Nucleus accumbens (tissue), 56 donors: ENCODE measurements around the gene TBC1D22A.
A peak's percentile ranks its signal among the peaks of the same experiment; 100 is the strongest.

Experiments used
- DNase-seq, 56 donors: peaks; one replicate each; lab custom pipeline; 2025; lab: John Stamatoyannopoulos, UW

Gene TBC1D22A

DNA sequence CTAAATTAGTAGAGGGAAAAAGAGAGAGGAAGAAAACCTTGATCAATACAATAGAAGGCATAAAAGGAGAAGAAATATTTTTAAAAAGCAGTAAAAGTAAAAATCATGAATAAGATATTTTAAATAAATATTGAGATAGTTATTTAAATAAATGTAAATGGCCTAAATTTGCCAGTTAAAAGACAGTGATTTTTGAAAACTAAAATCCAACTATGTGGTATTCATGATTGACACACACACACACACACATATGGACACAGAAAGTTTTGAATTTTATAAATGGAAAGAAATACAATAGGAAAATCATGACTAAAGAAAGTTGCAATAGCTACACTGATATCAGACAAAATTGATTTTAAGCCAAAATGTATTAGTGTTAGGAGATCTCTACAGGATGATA is 313.1 kb downstream of the TBC1D22A start:
- no peak for DNase-seq

DNA sequence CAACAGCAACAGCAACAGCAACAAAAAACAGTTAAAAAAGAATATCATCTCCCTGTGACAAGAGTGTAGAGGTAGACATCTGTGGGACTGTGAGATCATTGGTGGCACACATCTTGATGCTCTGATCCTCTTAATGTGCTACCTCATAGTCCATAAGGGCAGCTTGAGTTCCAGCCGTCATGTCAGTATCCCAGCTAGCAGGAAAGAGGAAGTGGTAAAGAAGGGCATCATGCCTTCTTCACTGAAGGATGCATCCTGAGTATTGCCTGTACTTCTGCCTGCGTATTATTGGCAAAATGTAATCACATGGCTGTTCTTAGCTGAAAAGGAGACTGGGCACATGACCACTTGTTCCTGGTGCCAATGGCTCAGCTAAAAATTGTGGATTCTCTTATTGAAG is 314.3 kb downstream of the TBC1D22A start:
- DNase-seq: no peak

DNA sequence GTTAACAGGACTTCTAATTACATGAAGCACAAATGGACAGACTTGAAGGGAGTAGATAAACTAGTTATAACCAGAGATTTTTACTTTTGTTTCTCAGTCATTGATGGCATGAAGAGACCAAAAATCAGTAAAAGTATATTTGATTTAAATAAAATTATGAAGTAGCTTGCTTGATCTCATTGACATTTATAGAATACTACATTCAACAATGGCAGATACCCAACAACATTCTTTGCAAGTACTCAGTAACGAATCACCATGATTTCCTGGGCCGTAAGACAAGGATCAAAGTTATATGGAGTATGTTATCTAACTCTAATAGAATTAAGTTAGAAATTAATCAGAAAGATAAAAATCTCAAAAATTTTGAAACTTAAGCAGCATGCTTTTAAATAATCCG is 317.6 kb downstream of the TBC1D22A start:
- DNase-seq: no peak

DNA sequence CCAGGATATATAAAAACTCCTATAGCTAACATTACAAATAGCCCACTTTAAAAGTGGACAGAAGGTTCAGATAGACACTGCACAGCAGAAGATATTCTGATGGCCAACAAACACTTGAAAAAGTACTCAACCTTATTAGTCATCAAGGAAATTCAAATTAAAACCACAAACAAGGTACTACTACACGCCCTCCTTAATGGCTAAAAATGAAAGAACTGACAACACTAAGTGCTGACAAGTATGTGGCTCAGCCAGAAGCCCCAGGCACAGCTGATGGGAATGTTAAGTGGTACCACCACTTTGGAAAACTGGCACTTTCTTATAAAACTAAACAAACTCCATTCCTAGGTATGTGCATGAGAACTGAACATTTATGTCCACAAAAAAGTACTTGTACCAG is 320.1 kb downstream of the TBC1D22A start:
- DNase-seq: no peak

DNA sequence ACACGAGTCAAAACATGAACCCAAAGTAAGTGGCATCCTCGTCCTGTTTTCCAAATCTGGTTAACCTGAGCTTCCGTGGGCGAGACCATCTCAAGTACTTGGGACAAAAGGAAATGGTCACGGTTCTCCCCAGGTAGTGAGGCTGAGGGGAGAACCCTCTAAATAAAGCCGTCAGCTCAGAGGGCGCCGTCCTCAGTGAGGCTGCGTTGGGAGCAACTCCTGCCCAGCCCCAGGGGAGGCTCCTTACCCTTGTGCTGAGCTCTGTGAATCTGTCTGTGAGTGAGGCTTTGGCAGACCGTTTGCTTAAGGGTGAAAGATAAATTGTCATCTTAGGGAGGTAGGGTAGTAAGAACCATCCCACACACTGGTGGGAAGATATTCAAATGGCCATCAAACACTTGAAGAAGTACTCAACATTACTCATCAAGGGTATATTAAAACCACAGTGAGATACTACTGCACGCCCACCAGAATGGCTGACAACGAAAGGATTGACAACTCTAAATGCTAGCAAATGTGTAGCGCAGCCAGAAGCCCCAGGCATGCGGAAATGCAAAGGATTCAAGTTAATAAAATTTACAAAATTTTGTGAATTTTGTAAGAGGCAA is 321.0 kb downstream of the TBC1D22A start:
- no peak for DNase-seq

DNA sequence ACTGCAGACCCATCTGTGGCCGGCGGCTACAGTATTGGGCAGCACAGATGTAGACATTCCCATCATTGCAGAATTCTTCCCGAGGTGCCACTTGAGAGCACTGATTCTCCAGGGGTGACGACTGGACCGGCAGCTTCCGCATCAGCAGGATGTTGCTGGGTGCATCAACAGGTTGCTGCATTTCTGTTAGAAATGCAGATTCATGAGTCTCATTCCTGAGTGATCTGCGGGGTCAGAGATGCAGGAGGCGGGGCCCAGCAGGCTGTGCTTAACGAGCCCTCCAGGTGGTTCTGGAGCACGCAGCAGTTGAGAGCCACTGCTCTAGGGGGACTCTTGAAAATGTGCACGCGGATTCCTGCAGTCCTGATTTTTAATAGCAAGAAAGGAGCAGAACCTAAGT is 321.8 kb downstream of the TBC1D22A start:
- no peak for DNase-seq

DNA sequence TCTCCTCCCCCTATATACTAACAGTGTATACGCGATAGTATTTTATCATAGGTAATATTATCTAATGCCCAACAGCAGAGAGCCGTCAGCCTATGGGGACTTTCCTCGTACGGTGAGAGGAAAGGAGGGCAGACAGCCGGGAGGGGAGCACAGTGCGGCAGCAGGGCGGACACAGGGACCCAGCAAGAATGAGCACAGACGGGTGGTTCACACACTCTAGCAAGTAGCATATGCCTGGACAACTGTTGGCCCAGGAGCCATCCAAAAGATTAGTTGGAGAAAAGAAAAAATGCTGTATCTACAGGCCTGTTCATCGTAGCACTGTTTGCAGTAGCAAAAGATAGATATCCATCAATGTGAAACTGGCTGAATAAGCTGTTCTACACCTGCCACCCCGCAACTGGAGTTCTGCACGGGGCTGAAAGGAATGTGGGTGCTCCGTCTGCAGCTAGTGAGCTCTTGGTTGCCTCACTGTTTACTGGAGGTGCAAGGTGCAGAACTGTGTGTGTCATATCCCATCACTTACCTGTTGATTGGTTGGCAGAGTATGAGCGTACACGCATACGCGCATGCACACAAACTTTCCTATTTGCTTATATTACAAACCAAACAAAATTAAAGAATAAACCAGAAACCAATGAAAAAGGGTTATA is 324.3 kb downstream of the TBC1D22A start:
- DNase-seq: no peak

DNA sequence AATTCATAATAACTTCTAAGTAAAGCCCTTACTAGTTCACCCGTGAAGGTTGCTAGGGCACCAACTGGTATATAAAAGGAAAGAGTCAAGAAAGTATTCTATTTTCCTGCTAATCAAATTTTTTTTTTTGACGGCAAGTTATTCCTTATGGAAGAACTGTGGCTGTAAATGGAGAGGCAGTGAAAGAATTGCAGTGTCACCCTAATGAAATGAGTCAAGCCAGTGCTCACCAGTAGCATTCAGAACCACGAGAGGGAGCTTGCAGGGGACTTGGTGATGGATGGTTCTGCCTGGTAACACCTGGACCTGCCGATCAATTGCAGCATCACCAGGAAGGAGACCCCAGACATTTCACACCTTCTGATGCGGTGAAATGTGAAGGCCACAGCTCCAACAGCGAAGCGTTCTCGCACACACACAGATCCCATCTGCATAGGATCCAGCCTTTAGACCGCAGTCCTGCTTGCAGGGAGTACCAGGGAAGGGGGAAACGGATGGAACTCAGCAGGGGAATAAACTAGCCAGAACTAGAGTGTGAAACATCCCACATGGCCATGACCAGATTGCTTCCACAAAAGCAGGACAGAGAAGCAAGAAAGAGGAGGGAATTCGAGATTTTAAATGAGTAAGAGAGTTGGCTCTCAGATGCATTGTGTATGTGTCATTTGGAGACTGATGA is 326.2 kb downstream of the TBC1D22A start:
- no peak for DNase-seq

DNA sequence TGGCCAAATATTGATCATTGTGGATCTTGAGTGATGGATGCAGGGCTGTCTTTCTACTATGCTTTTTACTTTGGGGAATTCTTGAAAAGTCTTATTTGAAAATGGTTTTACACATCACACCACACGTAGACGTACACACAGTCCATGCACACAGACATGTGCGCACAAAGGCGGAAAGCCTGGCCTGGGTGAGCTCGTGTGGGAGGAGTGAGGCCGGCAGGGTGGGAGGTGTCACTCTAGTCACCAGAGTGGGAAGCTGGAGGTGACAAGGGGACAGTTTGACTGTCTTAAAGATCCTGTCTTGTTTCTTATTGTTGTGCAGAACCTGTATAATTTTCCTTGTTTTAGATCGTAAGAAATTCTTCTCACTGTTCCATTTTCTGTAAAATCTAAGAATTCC is 326.9 kb downstream of the TBC1D22A start:
- DNase-seq: no peak

DNA sequence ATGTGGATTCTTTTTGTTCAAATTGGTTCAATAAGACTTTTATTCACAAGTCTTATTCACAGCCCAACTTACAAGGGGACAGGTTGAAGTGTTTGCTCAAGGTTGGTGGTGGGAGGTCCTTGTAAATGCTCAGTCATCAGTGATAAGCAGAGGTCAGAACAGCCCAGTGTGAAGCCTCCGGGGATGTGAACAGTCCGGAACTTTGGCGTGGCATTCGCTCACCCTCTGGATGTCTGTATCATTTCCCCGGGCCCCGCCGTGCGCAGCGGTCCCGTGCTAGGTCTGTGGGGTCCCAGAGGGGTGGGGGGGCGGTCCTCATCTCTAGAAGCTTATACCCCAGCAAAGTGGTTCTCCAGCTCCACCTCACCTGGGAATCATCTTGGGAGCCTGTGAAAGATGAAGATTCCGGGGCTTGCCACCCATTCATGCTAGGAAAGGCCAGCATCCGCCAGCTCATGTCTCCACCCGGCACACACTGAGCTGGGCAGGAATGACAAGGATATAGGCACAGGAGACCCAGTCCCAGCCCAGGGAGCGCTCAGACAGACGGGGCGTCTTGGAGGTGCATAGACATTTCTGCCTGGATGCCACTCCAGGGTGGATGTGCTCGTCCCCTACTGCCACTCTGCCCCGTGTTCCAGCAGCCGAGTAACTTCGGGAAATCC is 327.5 kb downstream of the TBC1D22A start:
- DNase-seq: no peak

DNA sequence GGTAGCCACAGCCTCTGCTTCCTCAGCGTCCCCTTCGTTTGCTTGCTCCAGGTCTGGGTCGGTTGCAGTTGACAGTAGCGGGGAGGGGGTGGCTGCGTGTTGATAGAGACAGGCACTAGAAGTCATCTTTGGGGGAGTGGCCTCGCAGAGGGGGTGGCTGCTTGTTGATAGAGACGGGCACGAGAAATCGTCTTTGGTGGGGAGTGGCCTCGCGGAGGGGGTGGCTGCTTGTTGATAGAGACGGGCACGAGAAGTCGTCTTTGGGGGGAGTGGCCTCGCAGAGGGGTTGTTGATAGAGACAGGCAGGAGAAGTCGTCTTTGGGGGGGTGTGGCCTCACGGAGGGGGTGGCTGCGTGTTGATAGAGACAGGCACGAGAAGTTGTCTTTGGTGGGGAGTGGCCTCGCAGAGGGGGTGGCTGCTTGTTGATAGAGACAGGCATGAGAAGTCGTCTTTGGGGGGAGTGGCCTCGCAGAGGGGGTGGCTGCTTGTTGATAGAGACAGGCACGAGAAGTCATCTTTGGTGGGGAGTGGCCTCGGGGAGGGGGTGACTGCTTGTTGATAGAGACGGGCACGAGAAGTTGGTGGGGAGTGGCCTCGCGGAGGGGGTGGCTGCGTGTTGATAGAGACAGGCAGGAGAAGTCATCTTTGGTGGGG is 328.3 kb downstream of the TBC1D22A start:
- peak in 3 of 56 donors; percentile 19 to 65 (median 37) for DNase-seq

DNA sequence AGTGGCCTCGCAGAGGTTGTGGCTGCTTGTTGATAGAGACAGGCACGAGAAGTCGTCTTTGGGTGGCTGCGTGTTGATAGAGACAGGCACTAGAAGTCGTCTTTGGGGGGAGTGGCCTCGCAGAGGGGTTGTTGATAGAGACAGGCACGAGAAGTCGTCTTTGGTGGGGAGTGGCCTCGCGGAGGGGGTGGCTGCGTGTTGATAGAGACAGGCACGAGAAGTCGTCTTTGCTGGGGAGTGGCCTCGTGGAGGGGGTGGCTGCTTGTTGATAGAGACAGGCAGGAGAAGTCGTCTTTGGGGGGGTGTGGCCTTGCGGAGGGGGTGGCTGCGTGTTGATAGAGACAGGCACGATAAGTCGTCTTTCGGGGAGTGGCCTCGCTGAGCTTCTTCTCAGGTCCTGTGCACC is 328.8 kb downstream of the TBC1D22A start:
- peak in 3 of 56 donors; percentile 35 to 47 (median 36) for DNase-seq

DNA sequence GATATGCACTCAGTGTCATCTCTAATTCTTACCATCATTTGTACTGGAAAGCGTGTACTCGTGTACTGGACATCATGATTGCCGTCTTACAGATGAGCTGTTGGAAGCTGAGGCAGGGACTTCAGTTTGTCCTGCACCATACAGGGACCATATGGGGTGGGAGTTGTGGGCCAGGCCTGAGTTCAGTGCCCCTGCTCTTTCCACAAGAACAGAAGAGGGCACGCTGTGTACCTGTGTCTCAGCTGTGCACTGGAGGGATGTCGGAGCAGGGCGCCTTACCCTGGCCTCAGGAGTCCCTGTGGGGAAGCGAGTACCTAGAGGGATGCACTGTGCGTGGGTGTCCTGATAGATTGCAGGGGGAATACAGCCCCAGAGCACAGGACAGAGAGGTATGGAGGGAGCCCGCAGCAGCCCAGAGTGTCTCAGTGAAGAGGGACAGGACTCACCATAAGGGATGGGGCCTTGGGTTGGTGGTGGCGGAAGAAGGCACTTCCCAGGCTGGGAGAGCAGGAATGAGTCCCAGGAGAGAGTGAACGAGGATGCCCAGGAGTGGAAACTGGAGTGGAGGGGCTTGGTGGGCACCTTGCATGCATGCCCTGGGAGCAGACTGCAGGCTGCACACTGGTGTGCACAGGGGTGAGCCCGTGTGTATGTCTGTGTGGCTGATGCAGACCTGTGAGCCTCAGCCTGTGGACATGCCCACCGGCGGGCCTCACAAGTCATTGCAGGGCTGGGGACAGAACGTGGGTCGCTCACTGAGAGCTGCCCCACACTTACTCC is 329.7 kb downstream of the TBC1D22A start:
- no peak for DNase-seq

DNA sequence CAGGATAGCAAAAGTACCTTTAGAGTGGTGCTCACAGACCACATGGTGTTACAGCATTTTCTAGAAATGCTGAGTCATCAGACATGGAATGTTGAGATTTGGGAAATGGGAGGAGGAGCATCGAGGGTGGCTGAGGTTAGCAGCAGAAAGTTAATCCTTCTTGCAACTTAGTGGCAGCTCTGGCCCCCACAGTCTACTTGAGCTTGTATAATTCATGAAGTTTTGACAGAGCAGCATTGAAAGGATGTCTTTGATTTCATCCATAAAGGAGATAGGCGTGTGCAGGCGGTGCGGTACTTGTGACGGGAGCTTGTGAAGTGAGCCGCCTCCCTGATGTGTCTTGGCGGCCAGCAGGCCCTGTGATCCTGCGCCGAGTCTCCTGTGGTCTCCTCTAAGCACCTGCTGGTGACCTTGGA is 330.5 kb downstream of the TBC1D22A start:
- DNase-seq: peak in 7 of 56 donors; percentile 19 to 41 (median 34)

DNA sequence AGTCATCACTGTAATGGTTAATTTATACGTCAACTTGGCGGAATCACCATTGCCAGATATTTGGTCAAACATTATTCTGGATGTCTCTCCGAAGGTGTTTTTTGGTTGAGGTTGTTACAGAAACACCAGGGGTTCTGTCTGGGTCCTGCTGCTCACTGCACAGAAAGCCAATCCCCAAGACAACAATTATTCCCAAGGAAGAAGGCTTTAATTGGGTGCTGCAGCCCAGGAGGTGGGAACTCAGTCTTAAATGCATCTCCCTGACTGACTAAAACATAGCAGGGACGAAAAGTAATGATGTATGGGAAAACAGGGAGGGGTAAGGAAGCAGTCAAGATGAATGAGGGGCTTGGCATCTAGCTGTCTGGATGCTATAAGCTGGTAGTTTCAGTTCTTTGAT is 331.3 kb downstream of the TBC1D22A start:
- DNase-seq: no peak

DNA sequence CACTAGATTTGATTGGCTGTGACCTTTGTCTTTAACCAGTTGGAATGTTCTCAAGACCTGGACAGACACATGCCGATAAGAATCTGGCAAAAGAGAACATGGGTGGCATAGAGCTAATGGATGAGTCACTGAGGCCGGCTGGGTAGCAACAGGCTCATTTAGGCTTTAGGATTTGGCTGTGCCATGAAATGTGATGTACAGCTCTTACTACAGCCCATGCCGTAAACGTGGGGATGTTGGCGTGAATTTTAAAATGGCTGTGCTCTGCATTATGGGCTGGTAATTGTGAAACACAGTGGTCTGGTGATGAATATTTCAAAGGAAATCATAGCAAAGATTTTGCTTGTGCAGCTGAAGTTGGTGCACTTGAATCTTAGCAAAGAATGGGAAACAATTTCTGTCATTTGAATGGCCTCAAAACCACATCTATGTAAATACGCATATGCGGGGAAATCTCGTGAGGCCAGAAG is 332.4 kb downstream of the TBC1D22A start:
- DNase-seq: no peak

DNA sequence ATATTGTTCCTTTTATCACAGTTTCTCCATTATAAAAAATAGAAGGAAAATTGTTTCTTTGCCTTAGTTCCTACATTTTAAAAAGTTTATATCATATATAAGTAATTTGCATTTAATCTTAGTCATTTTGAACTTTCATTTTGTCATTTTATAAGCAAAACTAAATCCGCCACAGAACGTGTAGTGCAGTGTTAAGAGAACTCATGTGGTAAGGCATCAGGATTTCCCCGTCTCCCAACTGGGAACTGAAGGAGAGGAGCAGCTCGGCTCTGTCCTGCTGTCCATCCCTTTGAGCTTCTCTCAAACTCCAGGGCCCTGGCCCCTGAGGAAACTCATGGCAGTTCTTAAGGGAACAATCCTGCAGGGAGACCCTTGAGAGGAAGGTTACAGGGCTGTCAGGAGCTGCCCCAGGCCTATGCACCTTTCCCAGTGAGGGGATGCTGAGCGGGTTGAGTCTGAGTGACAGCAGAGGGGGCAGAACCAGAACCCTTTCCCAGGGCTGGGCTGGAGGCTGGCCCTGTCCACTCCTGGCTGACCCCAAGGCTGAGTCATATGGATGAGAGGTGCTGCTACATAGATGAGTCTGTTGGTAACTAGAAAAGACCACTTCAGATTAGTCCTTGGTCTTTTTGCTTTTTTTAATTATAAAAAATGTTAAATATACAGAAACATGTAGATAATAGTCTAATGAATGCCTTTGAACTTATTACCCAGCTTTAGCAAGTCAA is 333.1 kb downstream of the TBC1D22A start:
- DNase-seq: no peak

DNA sequence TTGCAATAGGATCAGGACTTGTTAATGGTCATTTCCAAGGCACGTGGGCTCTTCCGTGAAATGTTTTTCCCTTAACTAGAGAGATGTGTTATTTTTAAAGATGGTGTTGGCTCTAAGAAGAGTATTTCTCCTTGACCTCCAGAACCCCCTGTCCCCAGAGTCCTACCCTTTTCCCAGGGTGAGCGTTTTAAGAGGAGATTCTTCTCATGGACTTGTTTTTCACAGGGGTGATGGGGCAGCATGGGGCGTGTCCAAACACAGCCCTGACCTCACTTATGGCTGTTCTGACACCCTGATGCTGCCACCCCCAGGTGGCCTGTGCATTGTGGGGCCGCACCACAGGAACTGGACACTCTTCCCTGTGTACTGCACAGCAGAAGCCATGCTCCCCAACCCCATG is 335.7 kb downstream of the TBC1D22A start:
- DNase-seq: no peak

DNA sequence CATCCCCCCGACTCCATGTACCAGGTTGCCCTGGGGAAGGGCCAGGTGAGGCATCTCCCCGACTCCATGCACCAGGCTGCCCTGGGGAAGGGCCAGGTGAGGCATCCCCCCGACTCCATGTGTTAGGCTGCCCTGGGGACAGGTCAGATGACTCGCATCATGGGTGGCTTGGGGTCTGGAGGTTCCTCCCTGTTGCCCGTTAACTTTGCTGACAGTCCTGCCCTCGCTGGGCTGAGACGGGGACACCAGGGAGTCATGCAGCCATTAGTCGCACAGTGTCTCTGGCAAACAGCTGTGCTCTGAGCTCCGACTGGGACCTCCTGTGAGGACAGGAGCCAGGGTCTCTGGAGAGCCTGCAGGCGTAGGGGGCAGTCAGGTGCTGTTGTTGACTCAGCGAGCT is 336.1 kb downstream of the TBC1D22A start:
- DNase-seq: no peak
